Neuronal stem cell (in vitro differentiated cells): ENCODE data around the gene RER1.

Experiments
- DNase-seq: peaks from one replicate; pipeline ENCODE4 v3.0.0-alpha.2; 2013; ENCODE audit warnings: low spot score
- H2AFZ ChIP-seq: one replicate; pipeline ENCODE4 v1.6.1; 2013; ENCODE audit warnings: mild to moderate bottlenecking, low read length, inconsistent platforms
- H2AK5ac ChIP-seq: 2 replicates; pipeline ENCODE4 v1.6.1; 2013; ENCODE audit warnings: low read depth, mild to moderate bottlenecking, inconsistent platforms, low read length, moderate library complexity, mixed read lengths
- H2BK120ac ChIP-seq: 2 replicates; pipeline ENCODE4 v1.6.1; 2013; ENCODE audit warnings: low read depth, mild to moderate bottlenecking, inconsistent platforms, low read length, moderate library complexity, mixed read lengths
- H2BK12ac ChIP-seq: one replicate; pipeline ENCODE4 v1.6.1; 2013; ENCODE audit warnings: low read length, inconsistent platforms
- H2BK15ac ChIP-seq: 2 replicates; pipeline ENCODE4 v1.6.1; 2013; ENCODE audit warnings: mild to moderate bottlenecking, low read length, inconsistent platforms, mixed read lengths
- H2BK5ac ChIP-seq: one replicate; pipeline ENCODE4 v1.6.1; 2013; ENCODE audit warnings: inconsistent platforms, mild to moderate bottlenecking, low read length, moderate library complexity
- H3K14ac ChIP-seq: one replicate; pipeline ENCODE4 v1.6.1; 2013; ENCODE audit warnings: low read length, inconsistent platforms
- H3K18ac ChIP-seq: 2 replicates; pipeline ENCODE4 v1.6.1; 2013; ENCODE audit warnings: low read length, inconsistent platforms
- H3K23ac ChIP-seq: 2 replicates; pipeline ENCODE4 v1.6.1; 2013; ENCODE audit warnings: low read depth, mild to moderate bottlenecking, mixed read lengths, low read length, inconsistent platforms; ENCODE audit not compliant: poor library complexity
- H3K27ac ChIP-seq: replicated peaks from 3 replicates; pipeline ENCODE4 v1.5.1; 2013; ENCODE audit warnings: low read length, inconsistent platforms
- H3K27me3 ChIP-seq, 3 experiments: 2 replicates each; pipeline ENCODE4 v1.6.1; 2013; ENCODE audit warnings: low read length in 3 of 3, mild to moderate bottlenecking in 2 of 3, inconsistent platforms in 1 of 3, low read depth in 1 of 3, mixed read lengths in 1 of 3, moderate library complexity in 1 of 3; ENCODE audit not compliant: control insufficient read depth in 3 of 3, insufficient read depth in 3 of 3
- H3K36me3 ChIP-seq, 2 donors: replicated peaks in 1 of 2; 2 replicates each; pipeline ENCODE4 v1.6.1; 2013; ENCODE audit warnings: low read length in 2 of 2; ENCODE audit not compliant: control insufficient read depth in 2 of 2, insufficient read depth in 2 of 2
- H3K4ac ChIP-seq: 2 replicates; pipeline ENCODE4 v1.6.1; 2013; ENCODE audit warnings: inconsistent platforms, mild to moderate bottlenecking, low read length, moderate library complexity
- H3K4me1 ChIP-seq, 2 donors: 1 replicate in 1 of 2; 2 replicates in 1 of 2; pipeline ENCODE4 v1.6.1; 2013; ENCODE audit warnings: low read length in 2 of 2, low read depth in 1 of 2; ENCODE audit not compliant: control insufficient read depth in 2 of 2, insufficient read depth in 1 of 2
- H3K4me2 ChIP-seq: one replicate; pipeline ENCODE4 v1.6.1; 2013; ENCODE audit warnings: mild to moderate bottlenecking, low read length, inconsistent platforms; ENCODE audit not compliant: insufficient read depth, poor library complexity, severe bottlenecking
- H3K4me3 ChIP-seq, 2 donors: 2 replicates each; pipeline ENCODE4 v1.5.1; 2013; ENCODE audit warnings: low read length in 2 of 2, mild to moderate bottlenecking in 2 of 2, inconsistent platforms in 1 of 2, moderate library complexity in 1 of 2
- H3K79me1 ChIP-seq: one replicate; pipeline ENCODE4 v1.6.1; 2013; ENCODE audit warnings: low read depth, mild to moderate bottlenecking, inconsistent platforms, low read length, moderate library complexity
- H3K9ac ChIP-seq: one replicate; pipeline ENCODE4 v1.6.1; 2013; ENCODE audit warnings: mild to moderate bottlenecking, low read depth, low read length, inconsistent platforms; ENCODE audit not compliant: poor library complexity
- H3K9me3 ChIP-seq, 2 donors: replicated peaks in 1 of 2; 2 replicates each; pipeline versions ENCODE3 to v1.6.1; 2013; ENCODE audit warnings: low read length in 2 of 2, mild to moderate bottlenecking in 2 of 2, inconsistent platforms in 1 of 2, low read depth in 1 of 2, mixed read lengths in 1 of 2, moderate library complexity in 1 of 2; ENCODE audit not compliant: control insufficient read depth in 2 of 2, insufficient read depth in 1 of 2
- H4K8ac ChIP-seq: one replicate; pipeline ENCODE4 v1.6.1; 2013; ENCODE audit warnings: low read depth, mild to moderate bottlenecking, inconsistent platforms, low read length, moderate library complexity
- H4K91ac ChIP-seq: one replicate; pipeline ENCODE4 v1.6.1; 2013; ENCODE audit warnings: low read length, low read depth, mild to moderate bottlenecking, inconsistent platforms; ENCODE audit not compliant: poor library complexity
- WGBS, 2 donors: extraction: QIAGEN DNeasy Blood & Tissue Kit; methylation state at CpG; one replicate each; pipeline ENCODE4 v1.1.7; 2013; ENCODE audit warnings: missing lambda C conversion rate in 2 of 2, mixed read lengths in 1 of 2; ENCODE audit not compliant: insufficient read length in 2 of 2, insufficient replicate concordance in 1 of 2; ENCODE audit errors: extremely low coverage in 2 of 2; 5-methylcytosine and 5-hydroxymethylcytosine counted together

Gene RER1

DNA sequence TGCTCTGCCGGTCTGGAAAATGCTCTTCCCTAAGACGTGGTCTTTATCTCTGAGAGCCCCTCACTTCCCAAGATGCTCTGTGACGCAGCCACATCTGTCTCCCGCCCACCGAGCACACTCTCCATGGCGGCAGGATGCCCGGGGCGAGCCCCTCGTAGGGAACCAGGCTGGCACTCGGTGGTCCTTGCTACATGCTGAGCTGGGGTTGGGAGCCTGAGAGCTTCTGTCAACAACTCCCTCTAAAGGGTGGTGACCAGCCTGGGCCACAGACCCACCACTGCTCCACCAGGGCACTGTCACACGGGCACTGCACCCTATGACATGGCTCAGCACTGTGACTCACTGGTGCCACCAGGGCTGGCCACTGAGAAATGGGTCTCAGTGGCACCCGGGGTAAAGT is 18.1 kb downstream of the RER1 start:
- H2BK15ac ChIP-seq = no peak overlapping the region
- H3K79me1 ChIP-seq = peaks cover 14% of the 10 kb centered on the region
- H3K23ac ChIP-seq = no peak overlapping the region
- no peak overlapping the region for H3K4ac ChIP-seq
- no peak overlapping the region for H3K4me3 ChIP-seq
- H3K9ac ChIP-seq = no peak overlapping the region
- WGBS, 2 donors = no CpG with 5 or more reads among the region's 12 CpGs
- no peak overlapping the region for H2BK120ac ChIP-seq
- H4K8ac ChIP-seq = no peak overlapping the region
- H3K18ac ChIP-seq = no peak overlapping the region
- H2BK12ac ChIP-seq = no peak overlapping the region
- H3K27ac ChIP-seq = no peak overlapping the region
- H2AFZ ChIP-seq = no peak overlapping the region
- no peak overlapping the region for H2BK5ac ChIP-seq
- no peak overlapping the region for H3K14ac ChIP-seq
- H3K9me3 ChIP-seq = no peaks in the 10 kb centered on the region
- H3K36me3 ChIP-seq = peaks cover 36 to 53% of the 10 kb centered on the region in 2 donors
- no peak for DNase-seq
- H3K4me1 ChIP-seq = peaks cover 14 to 17% of the 10 kb centered on the region in 2 donors
- H2AK5ac ChIP-seq = no peak overlapping the region
- no peak overlapping the region for H3K4me2 ChIP-seq
- H4K91ac ChIP-seq = no peak overlapping the region
- no peaks in the 10 kb centered on the region for H3K27me3 ChIP-seq

GRCh38 chr1:2411801-2412394 is 20.3 kb downstream of the RER1 start:
- Histone ChIP-seq H2AK5ac (peak overlapping the region; percentile 99), H2BK120ac (no peak overlapping the region), H3K23ac (peak overlapping the region; percentile 99), H2BK12ac (no peak overlapping the region), H4K8ac (peak overlapping the region; percentile 93), H2BK5ac (peak overlapping the region; percentile 87), H3K18ac (peak overlapping the region; percentile 92), H3K36me3 (peaks cover 16 to 32% of the 10 kb centered on the region in 2 donors), H2BK15ac (peak overlapping the region; percentile 58), H3K9ac (peak overlapping the region; percentile 98), H3K79me1 (peaks cover 12% of the 10 kb centered on the region), H3K4me1 (peaks cover 14 to 17% of the 10 kb centered on the region in 2 donors), H3K14ac (peak overlapping the region; percentile 97), H3K4me3 (peak overlapping the region; percentile 92 to 96), H3K4ac (peak overlapping the region; percentile 89), H4K91ac (peak overlapping the region; percentile 30), H3K4me2 (peak overlapping the region; percentile 95), H2AFZ (peak overlapping the region; percentile 98), H3K27me3 (peaks cover 0 to 4% (median 0%) of the 10 kb centered on the region in 3 experiments), H3K9me3 (no peaks in the 10 kb centered on the region), H3K27ac (no peak overlapping the region)
- DNase-seq = no peak
- no CpG with 5 or more reads among the region's 38 CpGs for WGBS, 2 donors

- H3K9me3 ChIP-seq = no peaks in the 10 kb centered on the region
These were observed 20.7 kb downstream of the RER1 start, which contains the start of gene PEX10 for GRCh38 chr1:2412395-2412772. Gene PEX10 (minus strand): TSS chr1:2412564. CDS start chr1:2412502, 62 bp downstream.

DNA sequence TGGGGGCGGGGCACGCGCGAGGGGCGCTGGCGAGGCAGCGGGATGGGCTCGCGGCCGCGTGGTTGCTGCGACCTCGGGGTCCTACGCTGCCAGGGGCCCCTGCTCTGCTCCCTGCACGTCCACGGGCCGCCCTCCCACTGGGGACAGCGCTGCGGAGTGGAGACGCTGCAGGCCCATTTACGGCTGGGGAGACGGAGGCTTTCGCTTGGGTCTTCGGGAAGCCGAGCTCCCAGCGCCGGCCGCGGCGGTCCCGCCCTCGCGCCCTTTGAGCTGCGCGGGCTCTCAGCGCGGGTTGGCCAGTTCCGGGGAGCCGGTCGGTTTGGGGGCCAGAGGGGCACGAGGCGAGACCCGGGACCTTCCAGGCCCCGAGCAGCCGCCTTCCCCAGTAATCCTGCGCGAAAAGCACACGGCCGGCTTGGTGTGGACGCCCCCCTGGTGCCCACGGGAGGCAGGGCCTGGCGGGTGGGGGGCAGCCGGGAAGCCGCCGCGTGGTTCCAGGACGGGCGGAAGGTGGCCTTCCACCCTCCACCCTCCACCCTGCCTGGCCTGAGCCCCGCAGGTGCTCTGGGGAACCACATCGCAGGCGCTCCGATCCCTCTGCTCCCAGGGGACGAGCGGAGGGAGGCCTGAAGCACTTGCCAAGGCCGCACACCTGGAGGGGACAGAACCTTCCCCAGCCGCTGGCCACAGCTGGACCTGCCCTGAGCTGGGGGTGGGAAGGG is 21.3 kb downstream of the RER1 start:
- Histone ChIP-seq H3K27me3 (peaks cover 0 to 10% (median 0%) of the 10 kb centered on the region in 3 experiments), H3K79me1 (peaks cover 12% of the 10 kb centered on the region)
- no CpG with 5 or more reads among the region's 66 CpGs for WGBS, 2 donors

More at GRCh38 chr1:2412395-2412772, 20.7 kb downstream of the RER1 start, which contains the start of gene PEX10:
- H3K36me3 ChIP-seq = peaks cover 12 to 27% of the 10 kb centered on the region in 2 donors
- H2BK5ac ChIP-seq = peak within 1 kb of the TSS; percentile 87
- peak within 1 kb of the TSS; percentile 97 for H3K14ac ChIP-seq
- H3K9ac ChIP-seq = peak within 1 kb of the TSS; percentile 98
- H4K91ac ChIP-seq = peak within 1 kb of the TSS; percentile 96
- H3K79me1 ChIP-seq = peaks cover 12% of the 10 kb centered on the region
- peak within 1 kb of the TSS; percentile 54 for H3K27ac ChIP-seq
- H3K27me3 ChIP-seq = peaks cover 0 to 4% (median 0%) of the 10 kb centered on the region in 3 experiments
- peak within 1 kb of the TSS; percentile 99 for H3K4ac ChIP-seq
- peak within 1 kb of the TSS; percentile 99 for H3K23ac ChIP-seq
- peak within 1 kb of the TSS; percentile 97 for H2BK12ac ChIP-seq
- peak within 1 kb of the TSS; percentile 93 for H4K8ac ChIP-seq
- peaks cover 14 to 17% of the 10 kb centered on the region in 2 donors for H3K4me1 ChIP-seq
- H3K18ac ChIP-seq = peak within 1 kb of the TSS; percentile 100
- peak within 1 kb of the TSS; percentile 100 for H3K4me2 ChIP-seq
- WGBS, 2 donors = no CpG with 5 or more reads among the region's 55 CpGs
- H2BK120ac ChIP-seq = peak within 1 kb of the TSS; percentile 91
- H2BK15ac ChIP-seq = peak within 1 kb of the TSS; percentile 99
- H2AK5ac ChIP-seq = peak within 1 kb of the TSS; percentile 99
- peak within 1 kb of the TSS; percentile 92 to 96 for H3K4me3 ChIP-seq
- DNase-seq = peak; percentile 96
- H2AFZ ChIP-seq = peak within 1 kb of the TSS; percentile 98

More for the DNA sequence above, 21.3 kb downstream of the RER1 start:
- Histone ChIP-seq H2BK120ac (peak overlapping the region; percentile 91), H2AK5ac (peak overlapping the region; percentile 99), H3K4ac (peak overlapping the region; percentile 99), H3K14ac (peak overlapping the region; percentile 71), H2BK12ac (peak overlapping the region; percentile 97), H4K91ac (peak overlapping the region; percentile 96), H4K8ac (peak overlapping the region; percentile 48), H3K23ac (peak overlapping the region; percentile 99), H3K27ac (peak overlapping the region; percentile 54), H2BK15ac (peak overlapping the region; percentile 99), H2BK5ac (peak overlapping the region; percentile 53), H3K9me3 (no peaks in the 10 kb centered on the region), H3K4me2 (peak overlapping the region; percentile 100), H3K4me3 (peak overlapping the region; percentile 86 to 92), H2AFZ (peak overlapping the region; percentile 98), H3K18ac (peak overlapping the region; percentile 100), H3K4me1 (peaks cover 14 to 17% of the 10 kb centered on the region in 2 donors), H3K9ac (peak overlapping the region; percentile 98), H3K36me3 (peaks cover 8 to 23% of the 10 kb centered on the region in 2 donors)
- DNase-seq = no peak
